T47D (cell line): ENCODE measurements around the gene NRXN2.

Source experiments
- DNase-seq, 2 experiments: peaks; one replicate each; pipeline versions ENCODE4 v3.0.0 to v3.0.0-alpha.2; 2011 to 2012; ENCODE audit warnings: low read depth in 1 of 2, low spot score in 1 of 2
- JUND ChIP-seq: IDR thresholded peaks from 2 replicates; pipeline ENCODE4 v1.6.1; 2012; ENCODE audit warnings: low read depth
- in situ Hi-C: cut with HindIII; loops from 2 replicates; pipeline ENCODE4 v1.10.0; 2016; ENCODE audit warnings: low sequenced_read_pairs, low pct_unique_long_range_greater_than_20kb

NRXN2 gene

GRCh38 chr11:64723117-64723906, at the start of gene NRXN2:
NRXN2 (minus strand) TSS chr11:64723197; CDS start chr11:64713699, 9,498 bp downstream.
- DNase-seq = peak; percentile 95 to 100
- in situ Hi-C loops = no loop called here
- no peak for TF ChIP-seq JUND

GRCh38 chr11:64772303-64773018, 49.5 kb upstream of the NRXN2 start:
- TF ChIP-seq JUND = no peak
- in situ Hi-C loops = no loop called here
- no peak for DNase-seq

GRCh38 chr11:64771861-64772260, 48.9 kb upstream of the NRXN2 start:
- in situ Hi-C loops = no loop called here
- DNase-seq = no peak

GRCh38 chr11:64770120-64770519, 47.1 kb upstream of the NRXN2 start:
- in situ Hi-C loops = no loop called here
- no peak for TF ChIP-seq JUND
- no peak for DNase-seq

More at GRCh38 chr11:64771861-64772260, 48.9 kb upstream of the NRXN2 start:
- no peak for TF ChIP-seq JUND

- TF ChIP-seq JUND = no peak
- in situ Hi-C loops = no loop called here
- DNase-seq = no peak
These were observed 46.3 kb upstream of the NRXN2 start for GRCh38 chr11:64769283-64769682.

- no peak for TF ChIP-seq JUND
These were observed 45.3 kb upstream of the NRXN2 start for GRCh38 chr11:64768300-64768694.

GRCh38 chr11:64767344-64768299, 44.6 kb upstream of the NRXN2 start:
- in situ Hi-C loops = no loop called here
- DNase-seq = peak; percentile 62 to 81
- no peak for TF ChIP-seq JUND

More at GRCh38 chr11:64768300-64768694, 45.3 kb upstream of the NRXN2 start:
- DNase-seq = no peak
- in situ Hi-C loops = no loop called here

- in situ Hi-C loops = no loop called here
- TF ChIP-seq JUND = no peak
- no peak for DNase-seq
These were observed 43.9 kb upstream of the NRXN2 start for GRCh38 chr11:64766881-64767280.

GRCh38 chr11:64765851-64766665, 43.1 kb upstream of the NRXN2 start:
- no peak for DNase-seq
- in situ Hi-C loops = no loop called here
- no peak for TF ChIP-seq JUND

GRCh38 chr11:64765291-64765850, 42.4 kb upstream of the NRXN2 start:
- DNase-seq = no peak
- in situ Hi-C loops = no loop called here
- no peak for TF ChIP-seq JUND

- DNase-seq = no peak
- TF ChIP-seq JUND = no peak
These were observed 41.8 kb upstream of the NRXN2 start for GRCh38 chr11:64764753-64765152.

More at GRCh38 chr11:64764753-64765152, 41.8 kb upstream of the NRXN2 start:
- in situ Hi-C loops = no loop called here
